HEK293T (cell line): ENCODE measurements around the gene FXYD6.
"Not testable (repeated sequence)": the region's sequence is repeated elsewhere in the genome, so short reads cannot be mapped to it uniquely, and the experiment has no call there.

Source experiments
- BHLHE40 ChIP-seq: fragments of 450-650 bp; IDR thresholded peaks from 2 replicates; pipeline ENCODE4 v1.6.1; 2016; ENCODE audit warnings: mild to moderate bottlenecking, moderate library complexity, borderline replicate concordance
- CTBP1 ChIP-seq: fragments of 450-650 bp; IDR thresholded peaks from 2 replicates; pipeline ENCODE4 v1.6.1; 2016; ENCODE audit warnings: borderline replicate concordance
- ELF4 ChIP-seq: fragments of 450-650 bp; IDR thresholded peaks from 2 replicates; pipeline ENCODE4 v1.6.1; 2017; ENCODE audit warnings: antibody characterized with exemption
- FOXA1 ChIP-seq: fragments of 450-650 bp; IDR thresholded peaks from 2 replicates; pipeline ENCODE4 v1.6.1; 2016; ENCODE audit warnings: mild to moderate bottlenecking
- FOXK2 ChIP-seq: fragments of 450-650 bp; IDR thresholded peaks from 2 replicates; pipeline ENCODE4 v1.6.1; 2016; ENCODE audit warnings: mild to moderate bottlenecking
- FOXM1 ChIP-seq: fragments of 450-650 bp; IDR thresholded peaks from 2 replicates; pipeline ENCODE4 v1.6.1; 2017; ENCODE audit warnings: mild to moderate bottlenecking, borderline replicate concordance
- HDGF ChIP-seq: fragments of 450-650 bp; IDR thresholded peaks from 2 replicates; pipeline ENCODE4 v1.6.1; 2017; ENCODE audit warnings: antibody characterized with exemption, borderline replicate concordance
- L3MBTL2 ChIP-seq: fragments of 450-650 bp; conservative IDR thresholded peaks from 2 replicates; pipeline ENCODE4 v1.6.1; 2016; ENCODE audit warnings: mild to moderate bottlenecking
- LEF1 ChIP-seq: fragments of 450-650 bp; IDR thresholded peaks from 2 replicates; pipeline ENCODE4 v1.6.1; 2017; ENCODE audit warnings: mild to moderate bottlenecking, borderline replicate concordance
- NFRKB ChIP-seq: fragments of 450-650 bp; IDR thresholded peaks from 2 replicates; pipeline ENCODE4 v1.6.1; 2016; ENCODE audit warnings: mild to moderate bottlenecking, moderate library complexity
- PKNOX1 ChIP-seq: fragments of 450-650 bp; IDR thresholded peaks from 2 replicates; pipeline ENCODE4 v1.6.1; 2016
- SP1 ChIP-seq: fragments of 450-650 bp; IDR thresholded peaks from 2 replicates; pipeline ENCODE4 v1.6.1; 2017
- SUZ12 ChIP-seq: fragments of 450-650 bp; IDR thresholded peaks from 2 replicates; pipeline ENCODE4 v1.6.1; 2016; ENCODE audit warnings: mild to moderate bottlenecking
- TARDBP ChIP-seq: fragments of 450-650 bp; IDR thresholded peaks from 2 replicates; pipeline ENCODE4 v1.6.1; 2016

- not testable (repeated sequence) for TF ChIP-seq HDGF, FOXM1, FOXA1, LEF1, FOXK2, L3MBTL2, SP1, CTBP1, NFRKB, TARDBP, SUZ12, ELF4, BHLHE40, PKNOX1
These were observed 66.4 kb downstream of the FXYD6 start for GRCh38 chr11:117810056-117810451.
